Uterus (tissue), 4 donors: ENCODE data around the gene TBC1D10A. TPM values are rescaled to one million over a fixed set of nuclear protein-coding genes. Genes with fewer than 3 reads are reported as not detected.

Experiments used
- DNase-seq, 2 donors: peaks; one replicate each; pipeline ENCODE4 v3.0.0-alpha.2; 2019 to 2020
- H3K27ac ChIP-seq, 2 donors: fragments of 200-600 bp; sonication (generic); 1 replicate in 1 of 2; 2 replicates in 1 of 2; pipeline ENCODE4 v1.5.1; 2016 to 2018
- H3K27me3 ChIP-seq, 2 donors: fragments of 200-600 bp; sonication (generic); one replicate each; pipeline ENCODE4 v1.5.1; 2018 to 2019; ENCODE audit warnings: control low read depth in 1 of 2
- H3K36me3 ChIP-seq, 2 donors: fragments of 200-600 bp; sonication (generic); one replicate each; pipeline ENCODE4 v1.5.1; 2019; ENCODE audit warnings: control low read depth in 1 of 2
- H3K4me1 ChIP-seq, 2 donors: fragments of 200-600 bp; sonication (generic); one replicate each; pipeline ENCODE4 v1.5.1; 2018 to 2019; ENCODE audit warnings: control low read depth in 1 of 2
- H3K4me3 ChIP-seq, 2 donors: fragments of 200-600 bp; sonication (generic); 1 replicate in 1 of 2; 2 replicates in 1 of 2; pipeline ENCODE4 v1.5.1; 2018 to 2019; ENCODE audit warnings: mild to moderate bottlenecking in 1 of 2
- H3K9me3 ChIP-seq, 2 donors: fragments of 200-600 bp; sonication (generic); one replicate each; pipeline ENCODE4 v1.5.1; 2019; ENCODE audit warnings: control low read depth in 1 of 2
- POLR2A ChIP-seq, 2 donors: fragments of 450-650 bp; IDR thresholded peaks; one replicate each; pipeline ENCODE4 v1.6.1; 2016; ENCODE audit warnings: antibody characterized with exemption in 2 of 2, mild to moderate bottlenecking in 1 of 2, moderate library complexity in 1 of 2
- intact Hi-C: fragments of 100-400 bp; cut with DNase I; formaldehyde crosslinking; loops from one replicate; pipeline ENCODE4 v1.15.1; 2023; ENCODE audit warnings: low total_unique reads
- total RNA-seq, 4 donors: library from RNA; depleted of rRNA in 3 of 4; stranded (reverse); fragments of >200 nt in 3 of 4; gene quantifications; one replicate each; pipeline versions ENCODE4 v1.1.0 to v1.2.4, GENCODE V29; 2014 to 2023
- TF ChIP-seq, protein P1 (sequence below), 4 experiments: fragments of 200-600 bp in 2 of 4; fragments of 450-650 bp in 2 of 4; sonication (generic) in 2 of 4; IDR thresholded peaks; one replicate each; pipeline ENCODE4 v1.5.1; 2016 to 2019; ENCODE audit warnings: antibody characterized with exemption in 4 of 4, mild to moderate bottlenecking in 2 of 4, moderate library complexity in 1 of 4
- donor health status: DM: yes; HTN: yes; CAD: no.

The TBC1D10A gene
- total RNA-seq, 4 donors from 2014 or later, result 2.8 to 33.6 (median 10.0) TPM

DNA sequence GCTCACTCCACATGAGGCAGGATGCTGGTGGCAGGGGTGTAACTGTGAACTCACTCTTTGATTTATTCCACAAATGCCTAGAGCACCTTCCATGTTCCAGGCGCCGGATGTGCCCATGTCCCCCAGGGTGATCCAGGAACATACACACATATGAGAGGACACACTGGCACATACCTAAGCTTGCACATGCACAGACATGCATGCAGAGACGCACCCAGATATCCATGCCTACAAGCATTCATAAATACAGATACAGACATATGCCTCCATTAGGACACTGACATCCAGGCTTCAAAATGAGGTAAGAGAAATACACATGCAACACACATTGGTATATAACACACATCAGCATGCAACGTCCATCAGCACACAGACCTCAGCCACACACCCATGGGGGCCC lies 64.6 kb downstream of the TBC1D10A start:
- Histone ChIP-seq H3K27ac (no peak overlapping the region), H3K4me3 (no peak overlapping the region), H3K9me3 (no peaks in the 10 kb centered on the region), H3K27me3 (no peaks in the 10 kb centered on the region), H3K36me3 (no peaks in the 10 kb centered on the region), H3K4me1 (peaks cover 0 to 5% of the 10 kb centered on the region in 2 donors)
- DNase-seq, result no peak
- intact Hi-C loops, result loop anchor here (5.0 kb wide), 1 partner anchor 125 kb away; the partner anchor contains the start of gene RNF215
- TF ChIP-seq, protein P1, sequence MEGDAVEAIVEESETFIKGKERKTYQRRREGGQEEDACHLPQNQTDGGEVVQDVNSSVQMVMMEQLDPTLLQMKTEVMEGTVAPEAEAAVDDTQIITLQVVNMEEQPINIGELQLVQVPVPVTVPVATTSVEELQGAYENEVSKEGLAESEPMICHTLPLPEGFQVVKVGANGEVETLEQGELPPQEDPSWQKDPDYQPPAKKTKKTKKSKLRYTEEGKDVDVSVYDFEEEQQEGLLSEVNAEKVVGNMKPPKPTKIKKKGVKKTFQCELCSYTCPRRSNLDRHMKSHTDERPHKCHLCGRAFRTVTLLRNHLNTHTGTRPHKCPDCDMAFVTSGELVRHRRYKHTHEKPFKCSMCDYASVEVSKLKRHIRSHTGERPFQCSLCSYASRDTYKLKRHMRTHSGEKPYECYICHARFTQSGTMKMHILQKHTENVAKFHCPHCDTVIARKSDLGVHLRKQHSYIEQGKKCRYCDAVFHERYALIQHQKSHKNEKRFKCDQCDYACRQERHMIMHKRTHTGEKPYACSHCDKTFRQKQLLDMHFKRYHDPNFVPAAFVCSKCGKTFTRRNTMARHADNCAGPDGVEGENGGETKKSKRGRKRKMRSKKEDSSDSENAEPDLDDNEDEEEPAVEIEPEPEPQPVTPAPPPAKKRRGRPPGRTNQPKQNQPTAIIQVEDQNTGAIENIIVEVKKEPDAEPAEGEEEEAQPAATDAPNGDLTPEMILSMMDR (IDR thresholded peaks at IDR 0.05), result no peak
- TF ChIP-seq POLR2A (IDR thresholded peaks at IDR 0.05), result no peak

DNA sequence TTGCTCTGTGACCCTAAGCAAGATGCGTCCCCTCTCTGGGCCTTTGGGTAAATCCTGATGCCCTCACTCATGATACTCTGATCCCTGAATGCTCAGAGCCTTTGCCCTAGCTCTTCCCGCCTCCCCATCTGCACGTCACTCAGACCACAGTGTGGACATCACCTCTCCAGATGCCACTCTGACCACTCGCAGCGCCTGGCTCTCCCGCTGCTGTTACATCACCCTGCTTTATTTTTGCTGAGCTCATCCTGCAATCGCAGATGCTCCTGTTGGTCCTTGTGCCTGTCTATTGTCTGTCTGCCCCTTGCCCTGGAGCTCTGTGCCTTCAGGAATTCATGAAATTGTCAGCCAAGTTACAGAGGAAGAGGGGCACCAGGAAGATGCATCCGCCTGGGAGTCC lies 65.6 kb downstream of the TBC1D10A start:
- H3K27ac ChIP-seq, result no peak overlapping the region
- peaks cover 0 to 5% of the 10 kb centered on the region in 2 donors for H3K4me1 ChIP-seq
- intact Hi-C loops, result loop anchor here (5.0 kb wide), 1 partner anchor 126 kb away; the partner anchor contains the start of gene RNF215
- H3K27me3 ChIP-seq, result no peaks in the 10 kb centered on the region
- no peak overlapping the region for H3K4me3 ChIP-seq
- no peaks in the 10 kb centered on the region for H3K9me3 ChIP-seq
- TF ChIP-seq POLR2A (IDR thresholded peaks at IDR 0.05), result no peak
- TF ChIP-seq, protein P1 (IDR thresholded peaks at IDR 0.05), result no peak
- DNase-seq, result no peak
- H3K36me3 ChIP-seq, result no peaks in the 10 kb centered on the region

DNA sequence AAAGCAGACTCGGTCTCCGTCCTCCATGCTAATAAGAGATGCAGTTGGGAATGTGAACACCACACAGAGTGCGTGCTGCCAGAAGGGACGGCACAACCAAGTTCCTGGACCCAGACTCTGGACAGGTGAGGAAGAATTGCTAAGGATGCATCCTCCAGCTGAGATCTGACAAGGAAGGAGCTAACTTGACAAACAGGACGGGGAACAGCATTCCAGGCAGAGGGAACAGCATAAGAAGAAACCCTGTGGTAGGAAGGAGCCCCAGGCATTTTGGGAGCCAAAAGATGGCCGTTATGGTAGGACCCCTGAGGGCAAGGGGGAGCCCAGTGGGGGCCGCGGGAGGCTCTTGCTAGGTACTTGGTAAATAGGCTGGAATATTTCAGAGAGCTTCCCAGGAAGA lies 66.1 kb downstream of the TBC1D10A start:
- H3K4me1 ChIP-seq, result peaks cover 0 to 5% of the 10 kb centered on the region in 2 donors
- H3K27ac ChIP-seq, result no peak overlapping the region
- TF ChIP-seq, protein P1 (IDR thresholded peaks at IDR 0.05), result no peak
- no peak for TF ChIP-seq POLR2A (IDR thresholded peaks at IDR 0.05)
- DNase-seq, result no peak
- H3K27me3 ChIP-seq, result no peaks in the 10 kb centered on the region
- intact Hi-C loops, result loop anchor here (5.0 kb wide), 1 partner anchor 127 kb away; the partner anchor contains the start of gene RNF215
- H3K9me3 ChIP-seq, result no peaks in the 10 kb centered on the region
- H3K4me3 ChIP-seq, result no peak overlapping the region
- H3K36me3 ChIP-seq, result no peaks in the 10 kb centered on the region

DNA sequence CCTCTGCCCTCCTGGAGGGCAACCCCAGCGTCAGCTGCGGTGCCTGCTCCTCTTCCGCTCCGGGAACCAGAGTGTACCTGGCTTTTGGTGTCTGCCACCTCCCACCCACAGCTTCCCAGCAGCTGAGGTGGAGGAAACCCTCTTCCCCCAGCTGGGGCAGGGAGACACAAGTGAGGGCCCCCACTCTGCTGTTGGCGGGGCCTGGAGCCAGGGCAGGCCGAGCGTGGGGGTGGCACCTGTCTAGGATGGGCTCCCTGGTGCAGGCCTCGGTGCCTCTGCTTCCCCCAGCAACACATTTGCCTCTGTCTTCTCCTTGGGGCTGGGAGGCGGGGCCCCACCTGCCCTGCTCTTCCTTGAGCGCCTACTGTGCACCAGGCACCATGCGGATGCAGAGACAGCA lies 66.5 kb downstream of the TBC1D10A start:
- no peaks in the 10 kb centered on the region for H3K36me3 ChIP-seq
- DNase-seq, result no peak
- H3K9me3 ChIP-seq, result no peaks in the 10 kb centered on the region
- no peak overlapping the region for H3K4me3 ChIP-seq
- no peaks in the 10 kb centered on the region for H3K27me3 ChIP-seq
- intact Hi-C loops, result loop anchor here (5.0 kb wide), 1 partner anchor 127 kb away; the partner anchor contains the start of gene RNF215
- peaks cover 0 to 5% of the 10 kb centered on the region in 2 donors for H3K4me1 ChIP-seq
- no peak overlapping the region for H3K27ac ChIP-seq
- TF ChIP-seq, protein P1 (IDR thresholded peaks at IDR 0.05), result no peak
- no peak for TF ChIP-seq POLR2A (IDR thresholded peaks at IDR 0.05)

DNA sequence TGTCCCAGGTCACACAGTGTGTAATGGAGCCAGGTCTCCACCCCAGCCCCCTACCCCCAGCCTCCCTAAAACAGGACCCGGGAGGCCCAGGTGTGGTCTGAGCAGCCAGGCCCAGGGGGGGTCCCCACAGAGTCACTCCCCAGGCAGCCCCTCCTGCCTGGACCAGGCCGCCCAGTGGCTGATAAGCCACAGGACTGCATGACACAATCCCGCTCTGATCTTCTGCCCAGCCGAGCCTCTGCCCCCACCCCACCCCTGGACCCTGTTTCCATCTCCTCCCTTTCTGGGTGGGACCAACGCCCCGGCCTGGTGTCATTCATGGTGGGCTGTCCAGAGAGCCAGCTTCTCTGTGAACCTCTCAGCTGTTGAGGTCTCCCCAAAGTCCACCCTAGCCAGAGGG lies 72.4 kb downstream of the TBC1D10A start:
- H3K9me3 ChIP-seq, result no peaks in the 10 kb centered on the region
- H3K4me1 ChIP-seq, result no peaks in the 10 kb centered on the region
- intact Hi-C loops, result no loop called here
- H3K27me3 ChIP-seq, result no peaks in the 10 kb centered on the region
- no peaks in the 10 kb centered on the region for H3K36me3 ChIP-seq
- no peak for DNase-seq
- no peak overlapping the region for H3K4me3 ChIP-seq
- TF ChIP-seq, protein P1 (IDR thresholded peaks at IDR 0.05), result no peak
- TF ChIP-seq POLR2A (IDR thresholded peaks at IDR 0.05), result no peak
- no peak overlapping the region for H3K27ac ChIP-seq
